GM11168 (cell line): ENCODE results near the gene ZIC2.
"Not testable (repeated sequence)": the region's sequence is repeated elsewhere in the genome, so short reads cannot be mapped to it uniquely, and the experiment has no call there.

Source experiments
- in situ Hi-C: fragments of 300-500 bp; cut with MboI; formaldehyde crosslinking; loops from one replicate; pipeline ENCODE4 v1.12.0; 2022; ENCODE audit warnings: low sequenced_read_pairs; ENCODE audit not compliant: unreplicated experiment

ZIC2 gene

GRCh38 chr13:99981735-99982035 is at the start of gene ZIC2:
ZIC2 (plus strand) TSS chr13:99981784; CDS start chr13:99982065, 281 bp downstream.
- in situ Hi-C loops = no loop called here

GRCh38 chr13:99932912-99933311 is 48.7 kb upstream of the ZIC2 start:
- in situ Hi-C loops = no loop called here

- in situ Hi-C loops = no loop called here
These were observed 45.8 kb upstream of the ZIC2 start for GRCh38 chr13:99935772-99936171.

GRCh38 chr13:99938635-99939034 is 42.9 kb upstream of the ZIC2 start:
- in situ Hi-C loops = no loop called here

GRCh38 chr13:99941086-99941485 is 40.5 kb upstream of the ZIC2 start:
- in situ Hi-C loops = no loop called here

GRCh38 chr13:99941911-99942310 is 39.7 kb upstream of the ZIC2 start:
- in situ Hi-C loops = no loop called here

GRCh38 chr13:99944102-99944501 is 37.5 kb upstream of the ZIC2 start:
- in situ Hi-C loops = no loop called here

- in situ Hi-C loops = no loop called here
These were observed 37.0 kb upstream of the ZIC2 start for GRCh38 chr13:99944606-99945005.

GRCh38 chr13:99945515-99945914 is 36.1 kb upstream of the ZIC2 start:
- in situ Hi-C loops = not testable (repeated sequence)

GRCh38 chr13:99947666-99948065 is 33.9 kb upstream of the ZIC2 start:
- in situ Hi-C loops = no loop called here

- in situ Hi-C loops = no loop called here
These were observed 33.2 kb upstream of the ZIC2 start for GRCh38 chr13:99948411-99948810.

- in situ Hi-C loops = no loop called here
These were observed 32.5 kb upstream of the ZIC2 start for GRCh38 chr13:99948907-99949678.

GRCh38 chr13:99949679-99950413 is 31.7 kb upstream of the ZIC2 start:
- in situ Hi-C loops = no loop called here

GRCh38 chr13:99951666-99952065 is 29.9 kb upstream of the ZIC2 start:
- in situ Hi-C loops = not testable (repeated sequence)

GRCh38 chr13:99953138-99953755 is 28.3 kb upstream of the ZIC2 start:
- in situ Hi-C loops = no loop called here

GRCh38 chr13:99955107-99955746 is 26.4 kb upstream of the ZIC2 start:
- in situ Hi-C loops = no loop called here

GRCh38 chr13:99955747-99956472 is 25.7 kb upstream of the ZIC2 start:
- in situ Hi-C loops = no loop called here

- in situ Hi-C loops = no loop called here
These were observed 24.9 kb upstream of the ZIC2 start for GRCh38 chr13:99956473-99957349.

- in situ Hi-C loops = no loop called here
These were observed 23.0 kb upstream of the ZIC2 start for GRCh38 chr13:99958406-99959126.
